Ovary (tissue), 9 donors: ENCODE results near the gene PODXL. TPM values are rescaled to one million over a fixed set of nuclear protein-coding genes. Genes with fewer than 3 reads are reported as not detected.

ENCODE experiments used
- DNase-seq, 5 donors: peaks; one replicate each; pipeline ENCODE4 v3.0.0-alpha.2; 2019 to 2020
- H3K27ac ChIP-seq, 2 donors: fragments of 200-600 bp; one replicate each; pipeline versions ENCODE4 v1.5.1 to v1.8.0; 2019 to 2022
- H3K27me3 ChIP-seq: fragments of 200-600 bp; one replicate; pipeline ENCODE4 v1.8.0; 2022
- H3K36me3 ChIP-seq: fragments of 200-600 bp; sonication (generic); one replicate; pipeline ENCODE4 v1.5.1; 2019
- H3K4me1 ChIP-seq: one replicate; pipeline ENCODE4 v1.8.1; 2013; ENCODE audit warnings: mild to moderate bottlenecking, moderate library complexity; ENCODE audit not compliant: insufficient read depth
- H3K4me3 ChIP-seq: fragments of 200-600 bp; sonication (generic); one replicate; pipeline ENCODE4 v1.5.1; 2017
- H3K9me3 ChIP-seq, 2 donors: fragments of 200-600 bp in 1 of 2; sonication (generic) in 1 of 2; one replicate each; pipeline versions ENCODE4 v1.5.1 to v1.8.1; 2013 to 2019; ENCODE audit warnings: mild to moderate bottlenecking in 1 of 2, moderate library complexity in 1 of 2
- EP300 ChIP-seq: sonication (generic); formaldehyde crosslinking; IDR thresholded peaks from one replicate; pipeline ENCODE4 v1.6.1; 2017; ENCODE audit warnings: antibody characterized with exemption
- POLR2A ChIP-seq: fragments of 450-650 bp; IDR thresholded peaks from one replicate; pipeline ENCODE4 v1.6.1; 2017; ENCODE audit warnings: antibody characterized with exemption, mild to moderate bottlenecking, moderate library complexity
- WGBS, 3 donors: extraction: QIAGEN DNeasy Blood & Tissue Kit in 1 of 3; methylation state at CpG; one replicate each; pipeline versions ENCODE4 v1.1.5 to v1.1.7; 2013 to 2017; 5-methylcytosine and 5-hydroxymethylcytosine counted together
- intact Hi-C, 4 donors: fragments of 100-400 bp; cut with DNase I; formaldehyde crosslinking; loops; one replicate each; pipeline versions ENCODE4 v1.11.0 to v1.15.1; 2022 to 2023
- polyA plus RNA-seq, 2 donors: library from polyadenylated mRNA; stranded (reverse); fragments of 200-250 nt in 1 of 2; fragments of 350-450 nt in 1 of 2; fragmentation: Illumina TruSeq in 1 of 2; extraction: RNeasy Lipid Tissue Mini Kit (QIAGEN cat#74804) in 1 of 2; gene quantifications; one replicate each; pipeline ENCODE4 v1.2.3, GENCODE V29; 2013 to 2014
- total RNA-seq, 7 donors: library from RNA; depleted of rRNA in 2 of 7; stranded (reverse); fragments of >200 nt in 2 of 7; fragmentation: NEBNext Ultra II Directional in 3 of 7; extraction: Animal tissue kit (Norgen Biotek cat#: 25700) in 3 of 7; gene quantifications; one replicate each; pipeline versions ENCODE4 v1.1.0 to v1.2.4, GENCODE V29; 2016 to 2023
- TF ChIP-seq, protein P1 (sequence below), 3 donors: fragments of 450-650 bp in 2 of 3; fragments of 200-600 bp in 1 of 3; IDR thresholded peaks; one replicate each; pipeline versions ENCODE4 v1.5.1 to v1.8.0; 2016 to 2022; ENCODE audit warnings: antibody characterized with exemption in 3 of 3, mild to moderate bottlenecking in 1 of 3
- donor health status: DM: no; HTN: no; CAD: no; lungs with moderate emphysema.
- donor health status: DM: no; HTN: no; CAD: no.
- donor health status: Bipolar disorder and iron deficiency.
- donor health status: DM: yes; HTN: yes; CAD: no.
- donor health status: DM: no; HTN: no; CAD: no.
- donor health status: DM: yes; HTN: yes; CAD: no.

PODXL gene
- total and polyA plus RNA-seq, 9 donors, result 13.2 to 85.1 (median 34.8) TPM

GRCh38 chr7:131486346-131486745, 70.1 kb downstream of the PODXL start:
- Histone ChIP-seq H3K27ac (no peak overlapping the region), H3K36me3 (no peaks in the 10 kb centered on the region), H3K4me1 (no peaks in the 10 kb centered on the region), H3K27me3 (no peaks in the 10 kb centered on the region), H3K9me3 (no peaks in the 10 kb centered on the region), H3K4me3 (no peak overlapping the region)
- DNase-seq, result no peak
- no peak for TF ChIP-seq POLR2A
- TF ChIP-seq, protein P1, sequence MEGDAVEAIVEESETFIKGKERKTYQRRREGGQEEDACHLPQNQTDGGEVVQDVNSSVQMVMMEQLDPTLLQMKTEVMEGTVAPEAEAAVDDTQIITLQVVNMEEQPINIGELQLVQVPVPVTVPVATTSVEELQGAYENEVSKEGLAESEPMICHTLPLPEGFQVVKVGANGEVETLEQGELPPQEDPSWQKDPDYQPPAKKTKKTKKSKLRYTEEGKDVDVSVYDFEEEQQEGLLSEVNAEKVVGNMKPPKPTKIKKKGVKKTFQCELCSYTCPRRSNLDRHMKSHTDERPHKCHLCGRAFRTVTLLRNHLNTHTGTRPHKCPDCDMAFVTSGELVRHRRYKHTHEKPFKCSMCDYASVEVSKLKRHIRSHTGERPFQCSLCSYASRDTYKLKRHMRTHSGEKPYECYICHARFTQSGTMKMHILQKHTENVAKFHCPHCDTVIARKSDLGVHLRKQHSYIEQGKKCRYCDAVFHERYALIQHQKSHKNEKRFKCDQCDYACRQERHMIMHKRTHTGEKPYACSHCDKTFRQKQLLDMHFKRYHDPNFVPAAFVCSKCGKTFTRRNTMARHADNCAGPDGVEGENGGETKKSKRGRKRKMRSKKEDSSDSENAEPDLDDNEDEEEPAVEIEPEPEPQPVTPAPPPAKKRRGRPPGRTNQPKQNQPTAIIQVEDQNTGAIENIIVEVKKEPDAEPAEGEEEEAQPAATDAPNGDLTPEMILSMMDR (IDR thresholded peaks at IDR 0.05), result no peak
- no peak for TF ChIP-seq EP300
- intact Hi-C loops, result no loop called here
- WGBS, 3 donors, result 54 to 63% (median 55%) methylated on average over 2 of the region's 2 CpGs

- Histone ChIP-seq H3K4me3 (no peak overlapping the region), H3K36me3 (no peaks in the 10 kb centered on the region), H3K27me3 (no peaks in the 10 kb centered on the region), H3K4me1 (no peaks in the 10 kb centered on the region), H3K27ac (no peak overlapping the region), H3K9me3 (no peaks in the 10 kb centered on the region)
- no peak for DNase-seq
- WGBS, 3 donors, result 94 to 99% (median 98%) methylated on average over 2 of the region's 2 CpGs
- intact Hi-C loops, result no loop called here
- TF ChIP-seq, protein P1 (IDR thresholded peaks at IDR 0.05), result no peak
- TF ChIP-seq EP300 (no peak), POLR2A (no peak)
Observed at GRCh38 chr7:131483586-131483985, 72.8 kb downstream of the PODXL start.

DNA sequence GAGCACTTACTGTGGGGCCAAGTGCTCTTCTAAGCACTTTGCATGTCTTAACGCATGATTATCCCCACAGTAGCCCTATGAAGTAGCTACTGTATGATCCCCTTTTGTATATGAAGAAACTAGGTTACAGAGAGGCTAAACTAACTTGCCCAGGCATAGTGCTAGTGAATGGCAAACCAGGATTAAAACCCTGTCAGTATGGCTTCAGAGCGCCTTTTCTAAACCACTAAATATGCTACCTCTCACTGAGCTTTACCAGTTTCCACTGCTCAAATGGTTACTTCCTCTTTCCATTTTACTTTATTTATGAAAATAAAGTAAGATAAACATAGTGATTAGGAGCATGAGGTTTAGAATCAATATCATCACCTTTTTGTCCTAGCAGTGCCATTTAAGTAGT, 73.6 kb downstream of the PODXL start:
- Histone ChIP-seq H3K4me1 (no peaks in the 10 kb centered on the region), H3K27ac (no peak overlapping the region), H3K36me3 (no peaks in the 10 kb centered on the region), H3K4me3 (no peak overlapping the region), H3K27me3 (no peaks in the 10 kb centered on the region), H3K9me3 (no peaks in the 10 kb centered on the region)
- WGBS, 3 donors, result 97 to 100% (median 99%) methylated on average over 2 of the region's 2 CpGs
- DNase-seq, result no peak
- intact Hi-C loops, result no loop called here
- TF ChIP-seq, protein P1 (IDR thresholded peaks at IDR 0.05), result no peak
- no peak for TF ChIP-seq POLR2A
- TF ChIP-seq EP300, result no peak

DNA sequence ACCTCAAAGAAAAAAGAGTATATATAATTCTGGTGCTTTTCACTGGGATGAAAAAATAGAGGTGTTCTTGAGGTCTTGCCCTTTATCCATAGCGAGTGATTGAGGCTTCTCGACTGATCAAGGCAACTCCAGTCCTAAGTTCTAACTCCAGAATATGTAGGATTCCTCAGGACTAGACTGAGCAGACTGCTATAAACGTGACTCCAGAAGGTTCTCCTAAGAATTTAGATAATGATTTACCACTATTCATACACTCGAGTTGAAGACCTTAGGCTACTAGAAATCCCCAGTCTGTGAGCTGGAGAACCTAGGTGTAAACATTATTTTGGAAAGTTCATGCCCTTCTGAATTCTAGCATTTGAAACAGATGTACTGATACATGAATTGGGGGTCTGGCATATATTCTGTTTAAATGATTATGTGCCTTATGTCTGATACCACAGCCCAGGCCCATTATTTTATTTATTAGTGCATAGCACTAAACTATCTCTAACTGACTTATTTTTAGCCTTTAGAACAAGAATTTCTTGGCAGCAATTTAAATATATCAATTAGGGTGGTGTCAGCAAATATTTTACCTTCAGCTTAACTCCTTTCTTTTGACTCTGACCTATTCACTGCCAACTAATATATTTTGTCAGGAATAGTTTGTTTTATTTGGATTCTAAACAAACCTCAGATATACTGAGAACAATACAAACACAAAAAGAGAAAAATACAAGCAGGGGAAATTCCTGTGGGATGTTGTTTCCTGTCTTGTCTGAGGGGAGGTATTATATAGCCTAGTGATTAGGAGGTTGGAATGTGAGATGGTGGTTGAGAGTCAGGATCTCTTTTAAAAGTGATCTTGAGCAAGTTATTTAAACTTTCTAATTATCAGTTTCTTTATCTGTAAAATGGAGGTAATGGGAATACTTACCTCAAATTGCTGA, 75.8 kb downstream of the PODXL start:
- no peak for DNase-seq
- Histone ChIP-seq H3K27ac (no peak overlapping the region), H3K9me3 (no peaks in the 10 kb centered on the region), H3K36me3 (no peaks in the 10 kb centered on the region), H3K27me3 (no peaks in the 10 kb centered on the region), H3K4me3 (no peak overlapping the region), H3K4me1 (no peaks in the 10 kb centered on the region)
- WGBS, 3 donors, result 54 to 63% (median 55%) methylated on average over 4 of the region's 4 CpGs
- TF ChIP-seq POLR2A, result no peak
- TF ChIP-seq, protein P1 (IDR thresholded peaks at IDR 0.05), result no peak
- TF ChIP-seq EP300, result no peak
- intact Hi-C loops, result no loop called here
